Esophagus squamous epithelium (tissue), 4 donors: ENCODE results near the gene CBFA2T2.

Experiments
- CTCF ChIP-seq, 6 experiments: fragments of 450-650 bp in 4 of 6; fragments of 200-600 bp in 2 of 6; sonication (generic) in 2 of 6; IDR thresholded peaks; one replicate each; pipeline ENCODE4 v1.5.1; 2016 to 2019; ENCODE audit warnings: antibody characterized with exemption in 6 of 6, mild to moderate bottlenecking in 4 of 6, moderate library complexity in 4 of 6
- POLR2A ChIP-seq, 4 donors: fragments of 450-650 bp; IDR thresholded peaks; one replicate each; pipeline ENCODE4 v1.6.1; 2017; ENCODE audit warnings: antibody characterized with exemption in 4 of 4, mild to moderate bottlenecking in 4 of 4, moderate library complexity in 3 of 4

DNA sequence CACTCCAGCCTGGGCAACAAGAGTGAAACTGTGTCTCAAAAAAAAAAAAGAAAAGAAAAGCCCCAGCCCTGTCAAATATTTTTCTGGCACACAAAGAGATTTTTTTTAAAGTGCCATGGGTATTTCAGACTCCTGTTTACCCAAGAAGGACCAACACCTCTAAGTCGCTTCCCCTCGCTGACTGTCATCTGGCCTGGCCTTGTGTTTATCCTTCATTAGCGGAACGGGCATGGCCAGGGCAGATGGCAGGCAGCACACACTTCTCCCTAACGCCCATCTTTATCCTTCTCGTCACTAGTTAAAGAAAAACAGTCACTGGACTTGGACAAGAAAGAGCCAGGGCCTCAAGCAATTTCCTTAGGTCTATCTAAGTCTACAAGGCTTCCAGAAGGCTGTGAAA, 7.3 kb upstream of the CBFA2T2 start:
- TF ChIP-seq CTCF (IDR thresholded peaks at IDR 0.05) = no peak
- TF ChIP-seq POLR2A (IDR thresholded peaks at IDR 0.05) = no peak
